ENCODE data around the gene ZFPL1. TPM values are rescaled to one million over a fixed set of nuclear protein-coding genes. Genes with fewer than 3 reads are reported as not detected.
A peak's percentile ranks its signal among the peaks of the same experiment; 100 is the strongest.

ZFPL1 gene
- total and polyA plus RNA-seq, 8 donors = 24.9 to 36.4 (median 28.9) TPM

GRCh38 chr11:65111159-65111743 is 27.2 kb downstream of the ZFPL1 start:
- DNase-seq (no peak), ATAC-seq (no peak)
- Histone ChIP-seq H3K27ac (peak overlapping the region in 1 of 2 donors; percentile 19), H3K9me3 (no peaks in the 10 kb centered on the region), H3K36me3 (peaks cover 0 to 42% of the 10 kb centered on the region in 2 donors), H3K4me1 (peaks cover 18 to 44% of the 10 kb centered on the region in 2 donors), H3K27me3 (peaks cover 0 to 15% of the 10 kb centered on the region in 2 donors), H3K4me3 (peak overlapping the region in 1 of 2 donors; percentile 54)
- intact Hi-C loops (cut with DNase I) = no loop called here
- no peak for TF ChIP-seq CTCF (IDR thresholded peaks at IDR 0.05)

- peaks cover 0 to 40% of the 10 kb centered on the region in 2 donors for H3K36me3 ChIP-seq
- peaks cover 0 to 15% of the 10 kb centered on the region in 2 donors for H3K27me3 ChIP-seq
- DNase-seq (peak; percentile 72 to 99 (median 93)), ATAC-seq (peak; percentile 88)
- no peaks in the 10 kb centered on the region for H3K9me3 ChIP-seq
- TF ChIP-seq CTCF (IDR thresholded peaks at IDR 0.05) = peak in 1 of 2 donors; percentile 10
- H3K27ac ChIP-seq = peak within 1 kb of the TSS in 1 of 2 donors; percentile 24
- peaks cover 25 to 51% of the 10 kb centered on the region in 2 donors for H3K4me1 ChIP-seq
- intact Hi-C loops (cut with DNase I) = no loop called here
- peak within 1 kb of the TSS; percentile 44 to 54 for H3K4me3 ChIP-seq
Measured at GRCh38 chr11:65111744-65112545, 27.9 kb downstream of the ZFPL1 start, which contains the start of gene TM7SF2. TSS of gene TM7SF2 (plus strand) at chr11:65111872. CDS start at chr11:65112016, 144 bp downstream.

GRCh38 chr11:65112546-65113360 is 28.7 kb downstream of the ZFPL1 start:
- Histone ChIP-seq H3K27me3 (peaks cover 0 to 15% of the 10 kb centered on the region in 2 donors), H3K36me3 (peaks cover 0 to 32% of the 10 kb centered on the region in 2 donors), H3K4me1 (peaks cover 25 to 53% of the 10 kb centered on the region in 2 donors), H3K4me3 (peak overlapping the region; percentile 44 to 54), H3K27ac (peak overlapping the region in 1 of 2 donors; percentile 24), H3K9me3 (no peaks in the 10 kb centered on the region)
- intact Hi-C loops (cut with DNase I) = no loop called here
- ATAC-seq (peak; percentile 68), DNase-seq (peak in 1 of 4 donors; percentile 92)
- peak; percentile 68 to 89 for TF ChIP-seq CTCF (IDR thresholded peaks at IDR 0.05)

GRCh38 chr11:65113361-65113756 is 29.3 kb downstream of the ZFPL1 start:
- TF ChIP-seq CTCF (IDR thresholded peaks at IDR 0.05) = no peak
- DNase-seq (no peak), ATAC-seq (no peak)
- intact Hi-C loops (cut with DNase I) = no loop called here
- Histone ChIP-seq H3K4me3 (peak overlapping the region; percentile 44 to 54), H3K27me3 (peaks cover 0 to 15% of the 10 kb centered on the region in 2 donors), H3K4me1 (peaks cover 25 to 59% of the 10 kb centered on the region in 2 donors), H3K27ac (no peak overlapping the region), H3K9me3 (no peaks in the 10 kb centered on the region), H3K36me3 (peaks cover 0 to 32% of the 10 kb centered on the region in 2 donors)
